OCI-LY3 (cell line): ENCODE results near the gene CTNNA3.

Experiments
- H2AFZ ChIP-seq: fragments of 200-600, 300-600 bp; shearing (Covaris generic); 2 replicates; pipeline ENCODE4 v1.6.0; 2014; ENCODE audit warnings: antibody characterized with exemption, low read depth, low read length
- H3K27ac ChIP-seq: fragments of 200-600, 300-600 bp; sonication (generic); 2 replicates; pipeline ENCODE4 v1.5.1; 2014; ENCODE audit warnings: mild to moderate bottlenecking, low read length, moderate library complexity, mixed read lengths
- H3K27me3 ChIP-seq: fragments of 200-600, 300-600 bp; sonication (generic); 2 replicates; pipeline ENCODE4 v1.6.1; 2014; ENCODE audit warnings: low read depth, low read length, mixed read lengths
- H3K36me3 ChIP-seq: fragments of 200-600, 300-600 bp; sonication (generic); replicated peaks from 2 replicates; pipeline ENCODE3; 2014; ENCODE audit warnings: low read depth, low read length, mixed read lengths
- H3K4me1 ChIP-seq: fragments of 300-600, 200-600 bp; sonication (generic); 2 replicates; pipeline ENCODE4 v1.6.1; 2014; ENCODE audit warnings: low read length, mixed read lengths
- H3K4me2 ChIP-seq: fragments of 200-600, 300-600 bp; sonication (generic); 2 replicates; pipeline ENCODE4 v1.6.1; 2014; ENCODE audit warnings: low read length, mixed read lengths
- H3K4me3 ChIP-seq: fragments of 300-600, 200-600 bp; sonication (generic); 2 replicates; pipeline ENCODE4 v1.5.1; 2014; ENCODE audit warnings: antibody characterized with exemption, mild to moderate bottlenecking, low read length, moderate library complexity
- H3K79me2 ChIP-seq: fragments of 300-600, 200-600 bp; shearing (Covaris generic); 2 replicates; pipeline ENCODE4 v1.6.1; 2014; ENCODE audit warnings: mild to moderate bottlenecking, low read length, mixed read lengths
- H3K9ac ChIP-seq: fragments of 300-600, 200-600 bp; shearing (Covaris generic); 2 replicates; pipeline ENCODE4 v1.6.0; 2014; ENCODE audit warnings: mild to moderate bottlenecking, low read length, moderate library complexity
- H3K9me3 ChIP-seq: fragments of 200-600, 300-600 bp; shearing (Covaris generic); 2 replicates; pipeline ENCODE4 v1.6.1; 2014; ENCODE audit warnings: low read length, mixed read lengths; ENCODE audit not compliant: insufficient read depth
- H4K20me1 ChIP-seq: fragments of 200-600, 300-600 bp; sonication (generic); 2 replicates; pipeline ENCODE4 v1.6.1; 2016; ENCODE audit warnings: low read length, mixed read lengths; ENCODE audit not compliant: insufficient read depth
- EZH2phosphoT487 ChIP-seq: fragments of 200-600 bp; shearing (Covaris generic); IDR thresholded peaks from 2 replicates; pipeline ENCODE4 v1.6.1; 2018; ENCODE audit warnings: antibody characterized with exemption, mixed run types, low read depth
- TF ChIP-seq, protein P1 (sequence below): fragments of 200-600, 300-600 bp; sonication (generic); IDR thresholded peaks from 2 replicates; pipeline ENCODE4 v1.5.1; 2014; ENCODE audit warnings: antibody characterized with exemption, low read length, low read depth

Gene CTNNA3

GRCh38 chr10:67603701-67604100, 92.3 kb downstream of the CTNNA3 start:
- Histone ChIP-seq H3K4me3 (no peak overlapping the region), H3K36me3 (no peaks in the 10 kb centered on the region), H3K9me3 (no peaks in the 10 kb centered on the region), H3K4me1 (no peaks in the 10 kb centered on the region), H2AFZ (no peak overlapping the region), H3K27me3 (no peaks in the 10 kb centered on the region), H4K20me1 (no peaks in the 10 kb centered on the region), H3K79me2 (no peaks in the 10 kb centered on the region), H3K27ac (no peak overlapping the region), H3K9ac (no peak overlapping the region), H3K4me2 (no peak overlapping the region)
- no peak for TF ChIP-seq EZH2phosphoT487

DNA sequence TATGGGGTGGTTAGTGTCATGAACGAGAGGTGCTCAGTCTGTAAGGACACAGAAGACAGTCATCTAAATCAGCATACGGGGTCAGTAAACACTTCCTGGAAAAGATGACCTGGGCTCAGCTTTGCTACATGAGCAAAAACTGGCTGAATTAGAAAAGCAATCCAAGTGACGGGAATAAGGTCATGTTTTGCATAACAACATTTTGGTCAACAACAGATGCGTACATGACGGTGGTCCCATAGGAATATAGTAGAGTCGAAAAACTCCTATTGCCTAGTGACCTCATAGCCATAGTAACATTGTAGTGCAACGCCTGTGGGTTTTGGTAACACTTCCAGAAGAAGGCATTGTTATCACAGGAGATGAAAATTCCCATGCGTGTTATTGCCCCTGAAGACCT, 92.9 kb downstream of the CTNNA3 start:
- Histone ChIP-seq H3K4me1 (no peaks in the 10 kb centered on the region), H3K4me2 (no peak overlapping the region), H3K27me3 (no peaks in the 10 kb centered on the region), H4K20me1 (no peaks in the 10 kb centered on the region), H3K4me3 (no peak overlapping the region), H2AFZ (no peak overlapping the region), H3K36me3 (no peaks in the 10 kb centered on the region), H3K9me3 (no peaks in the 10 kb centered on the region), H3K9ac (no peak overlapping the region), H3K79me2 (no peaks in the 10 kb centered on the region), H3K27ac (no peak overlapping the region)
- TF ChIP-seq, protein P1, sequence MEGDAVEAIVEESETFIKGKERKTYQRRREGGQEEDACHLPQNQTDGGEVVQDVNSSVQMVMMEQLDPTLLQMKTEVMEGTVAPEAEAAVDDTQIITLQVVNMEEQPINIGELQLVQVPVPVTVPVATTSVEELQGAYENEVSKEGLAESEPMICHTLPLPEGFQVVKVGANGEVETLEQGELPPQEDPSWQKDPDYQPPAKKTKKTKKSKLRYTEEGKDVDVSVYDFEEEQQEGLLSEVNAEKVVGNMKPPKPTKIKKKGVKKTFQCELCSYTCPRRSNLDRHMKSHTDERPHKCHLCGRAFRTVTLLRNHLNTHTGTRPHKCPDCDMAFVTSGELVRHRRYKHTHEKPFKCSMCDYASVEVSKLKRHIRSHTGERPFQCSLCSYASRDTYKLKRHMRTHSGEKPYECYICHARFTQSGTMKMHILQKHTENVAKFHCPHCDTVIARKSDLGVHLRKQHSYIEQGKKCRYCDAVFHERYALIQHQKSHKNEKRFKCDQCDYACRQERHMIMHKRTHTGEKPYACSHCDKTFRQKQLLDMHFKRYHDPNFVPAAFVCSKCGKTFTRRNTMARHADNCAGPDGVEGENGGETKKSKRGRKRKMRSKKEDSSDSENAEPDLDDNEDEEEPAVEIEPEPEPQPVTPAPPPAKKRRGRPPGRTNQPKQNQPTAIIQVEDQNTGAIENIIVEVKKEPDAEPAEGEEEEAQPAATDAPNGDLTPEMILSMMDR, result no peak
- TF ChIP-seq EZH2phosphoT487, result no peak

DNA sequence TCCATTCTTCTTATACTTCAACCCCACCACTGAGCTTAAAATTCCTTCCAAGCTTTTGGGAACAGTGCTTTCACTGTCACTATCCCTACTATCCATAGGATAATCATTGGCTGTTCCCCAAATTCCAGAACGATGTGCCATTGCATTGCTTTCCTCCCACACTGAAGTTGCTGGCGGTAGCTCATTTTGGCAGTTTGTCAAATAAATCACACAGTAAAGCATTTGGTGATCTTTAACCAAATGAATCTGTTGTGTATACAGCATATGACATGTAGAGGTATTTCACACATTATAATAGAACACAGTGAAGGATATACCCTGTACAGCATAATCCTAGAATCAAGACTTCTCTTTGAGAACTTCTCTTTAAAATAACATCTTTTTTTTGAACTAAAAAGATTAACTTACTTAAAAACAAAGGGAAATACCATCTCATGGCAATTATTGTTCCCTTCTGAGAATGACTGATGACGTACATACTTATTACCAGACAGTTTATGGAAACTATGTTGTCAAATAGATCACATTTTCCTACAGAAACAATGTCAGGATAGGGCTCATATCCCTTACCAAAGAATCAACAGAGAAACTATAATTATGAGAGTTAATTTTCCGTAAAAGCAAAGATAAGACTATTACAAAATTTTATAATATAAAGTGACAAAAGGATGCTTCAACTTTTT, 93.6 kb downstream of the CTNNA3 start:
- no peak overlapping the region for H2AFZ ChIP-seq
- no peak overlapping the region for H3K27ac ChIP-seq
- no peak overlapping the region for H3K4me3 ChIP-seq
- H3K9ac ChIP-seq, result no peak overlapping the region
- no peaks in the 10 kb centered on the region for H4K20me1 ChIP-seq
- no peaks in the 10 kb centered on the region for H3K27me3 ChIP-seq
- H3K79me2 ChIP-seq, result no peaks in the 10 kb centered on the region
- H3K4me1 ChIP-seq, result no peaks in the 10 kb centered on the region
- TF ChIP-seq, protein P1, result no peak
- TF ChIP-seq EZH2phosphoT487, result no peak
- H3K36me3 ChIP-seq, result no peaks in the 10 kb centered on the region
- no peaks in the 10 kb centered on the region for H3K9me3 ChIP-seq
- H3K4me2 ChIP-seq, result no peak overlapping the region

GRCh38 chr10:67599597-67599996, 96.4 kb downstream of the CTNNA3 start:
- Histone ChIP-seq H2AFZ (no peak overlapping the region), H3K4me2 (no peak overlapping the region), H3K9me3 (no peaks in the 10 kb centered on the region), H3K4me3 (no peak overlapping the region), H3K27ac (no peak overlapping the region), H3K9ac (no peak overlapping the region), H3K36me3 (no peaks in the 10 kb centered on the region), H3K4me1 (no peaks in the 10 kb centered on the region), H3K27me3 (no peaks in the 10 kb centered on the region), H4K20me1 (no peaks in the 10 kb centered on the region), H3K79me2 (no peaks in the 10 kb centered on the region)
- TF ChIP-seq, protein P1, result no peak
- no peak for TF ChIP-seq EZH2phosphoT487
